Suprapubic skin (tissue), 4 donors: ENCODE measurements around the gene CCDC191.

Experiments used
- EP300 ChIP-seq: sonication (generic); formaldehyde crosslinking; IDR thresholded peaks from one replicate; pipeline ENCODE4 v1.6.1; 2017; ENCODE audit warnings: antibody characterized with exemption
- POLR2A ChIP-seq, 2 donors: fragments of 450-650 bp; IDR thresholded peaks; one replicate each; pipeline ENCODE4 v1.6.1; 2017; ENCODE audit warnings: antibody characterized with exemption in 2 of 2, mild to moderate bottlenecking in 2 of 2, moderate library complexity in 2 of 2
- POLR2AphosphoS5 ChIP-seq, 3 donors: sonication (generic); formaldehyde crosslinking; IDR thresholded peaks; one replicate each; pipeline ENCODE4 v1.6.1; 2017; ENCODE audit warnings: antibody characterized with exemption in 3 of 3
- TF ChIP-seq, protein P1 (sequence below), 2 donors: fragments of 200-600 bp in 1 of 2; fragments of 450-650 bp in 1 of 2; sonication (generic) in 1 of 2; IDR thresholded peaks; one replicate each; pipeline ENCODE4 v1.5.1; 2016 to 2019; ENCODE audit warnings: antibody characterized with exemption in 2 of 2, mild to moderate bottlenecking in 1 of 2, moderate library complexity in 1 of 2

DNA sequence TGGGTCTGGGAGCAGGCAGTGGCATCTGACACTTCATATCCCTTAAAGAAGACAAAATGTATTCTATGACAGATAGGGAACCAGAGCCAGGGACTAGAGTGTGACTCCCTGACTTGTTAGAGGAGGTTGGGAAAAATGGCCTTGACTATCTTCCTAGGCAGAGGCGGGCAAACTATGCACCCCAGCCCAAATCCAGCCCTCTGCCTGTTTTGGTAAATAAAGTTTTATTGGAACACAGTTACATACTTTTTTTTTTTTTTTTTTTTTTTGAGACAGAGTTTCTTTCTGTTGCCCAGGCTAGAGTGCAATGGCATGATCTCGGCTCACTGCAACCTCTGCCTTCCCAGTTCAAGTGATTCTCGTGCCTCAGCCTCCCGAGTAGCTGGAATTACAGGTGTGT, 47.5 kb upstream of the CCDC191 start:
- no peak for TF ChIP-seq POLR2A (IDR thresholded peaks at IDR 0.05)
- TF ChIP-seq, protein P1, sequence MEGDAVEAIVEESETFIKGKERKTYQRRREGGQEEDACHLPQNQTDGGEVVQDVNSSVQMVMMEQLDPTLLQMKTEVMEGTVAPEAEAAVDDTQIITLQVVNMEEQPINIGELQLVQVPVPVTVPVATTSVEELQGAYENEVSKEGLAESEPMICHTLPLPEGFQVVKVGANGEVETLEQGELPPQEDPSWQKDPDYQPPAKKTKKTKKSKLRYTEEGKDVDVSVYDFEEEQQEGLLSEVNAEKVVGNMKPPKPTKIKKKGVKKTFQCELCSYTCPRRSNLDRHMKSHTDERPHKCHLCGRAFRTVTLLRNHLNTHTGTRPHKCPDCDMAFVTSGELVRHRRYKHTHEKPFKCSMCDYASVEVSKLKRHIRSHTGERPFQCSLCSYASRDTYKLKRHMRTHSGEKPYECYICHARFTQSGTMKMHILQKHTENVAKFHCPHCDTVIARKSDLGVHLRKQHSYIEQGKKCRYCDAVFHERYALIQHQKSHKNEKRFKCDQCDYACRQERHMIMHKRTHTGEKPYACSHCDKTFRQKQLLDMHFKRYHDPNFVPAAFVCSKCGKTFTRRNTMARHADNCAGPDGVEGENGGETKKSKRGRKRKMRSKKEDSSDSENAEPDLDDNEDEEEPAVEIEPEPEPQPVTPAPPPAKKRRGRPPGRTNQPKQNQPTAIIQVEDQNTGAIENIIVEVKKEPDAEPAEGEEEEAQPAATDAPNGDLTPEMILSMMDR (IDR thresholded peaks at IDR 0.05) = no peak
- no peak for TF ChIP-seq POLR2AphosphoS5 (IDR thresholded peaks at IDR 0.05)
- no peak for TF ChIP-seq EP300
